GM19468 (cell line): ENCODE data around the gene IMMP2L.
A peak's percentile ranks its signal among the peaks of the same experiment; 100 is the strongest.

ENCODE experiments used
- ATAC-seq: cut with Tn5 transposase; IDR thresholded peaks from one replicate; pipeline ENCODE4 v1.9.1; 2021; ENCODE audit warnings: mild to moderate bottlenecking, moderate library complexity, moderate number of reproducible peaks; ENCODE audit not compliant: unreplicated experiment; ENCODE audit errors: extremely low read depth

The IMMP2L gene

GRCh38 chr7:111184987-111185386 is 377.3 kb downstream of the IMMP2L start:
- no peak for ATAC-seq

- no peak for ATAC-seq
Measured at GRCh38 chr7:111183321-111183720, 379.0 kb downstream of the IMMP2L start.

GRCh38 chr7:111180338-111180737 is 382.0 kb downstream of the IMMP2L start:
- no peak for ATAC-seq

- ATAC-seq = no peak
Measured at GRCh38 chr7:111175908-111176441, 386.3 kb downstream of the IMMP2L start.

GRCh38 chr7:111174510-111174909 is 387.8 kb downstream of the IMMP2L start:
- no peak for ATAC-seq

- peak; percentile 49 for ATAC-seq
Measured at GRCh38 chr7:111173990-111174389, 388.3 kb downstream of the IMMP2L start.

GRCh38 chr7:111173528-111173927 is 388.8 kb downstream of the IMMP2L start:
- no peak for ATAC-seq

- no peak for ATAC-seq
Measured at GRCh38 chr7:111172564-111173257, 389.6 kb downstream of the IMMP2L start.

GRCh38 chr7:111168182-111168581 is 394.1 kb downstream of the IMMP2L start:
- ATAC-seq = no peak

- no peak for ATAC-seq
Measured at GRCh38 chr7:111164442-111164841, 397.9 kb downstream of the IMMP2L start.

GRCh38 chr7:111162692-111163091 is 399.6 kb downstream of the IMMP2L start:
- ATAC-seq = no peak

- ATAC-seq = no peak
Measured at GRCh38 chr7:111160297-111160696, 402.0 kb downstream of the IMMP2L start.

- ATAC-seq = no peak
Measured at GRCh38 chr7:111159426-111159825, 402.9 kb downstream of the IMMP2L start.

- no peak for ATAC-seq
Measured at GRCh38 chr7:111150709-111151108, 411.6 kb downstream of the IMMP2L start.

GRCh38 chr7:111147708-111148533 is 414.4 kb downstream of the IMMP2L start:
- ATAC-seq = no peak

- no peak for ATAC-seq
Measured at GRCh38 chr7:111146136-111146535, 416.2 kb downstream of the IMMP2L start.

- ATAC-seq = no peak
Measured at GRCh38 chr7:111145472-111145871, 416.8 kb downstream of the IMMP2L start.

- no peak for ATAC-seq
Measured at GRCh38 chr7:111140091-111140865, 422.0 kb downstream of the IMMP2L start.

GRCh38 chr7:111138586-111138985 is 423.7 kb downstream of the IMMP2L start:
- no peak for ATAC-seq

- ATAC-seq = peak; percentile 85
Measured at GRCh38 chr7:111138193-111138569, 424.1 kb downstream of the IMMP2L start.
